Mucosa of stomach (tissue), 1 donor: ENCODE results near the gene PID1.

Experiments
- H3K27me3 ChIP-seq: one replicate; pipeline ENCODE4 v1.7.0; 2013; ENCODE audit warnings: mild to moderate bottlenecking, low read length; ENCODE audit not compliant: control insufficient read depth, insufficient read depth
- H3K36me3 ChIP-seq: one replicate; pipeline ENCODE4 v1.7.0; 2013; ENCODE audit warnings: low read length; ENCODE audit not compliant: control insufficient read depth, insufficient read depth
- H3K4me1 ChIP-seq: one replicate; pipeline ENCODE4 v1.7.0; 2013; ENCODE audit warnings: mild to moderate bottlenecking, low read length; ENCODE audit not compliant: control insufficient read depth, insufficient read depth
- H3K4me3 ChIP-seq: one replicate; pipeline ENCODE4 v1.7.0; 2013; ENCODE audit warnings: low read length
- H3K9ac ChIP-seq: one replicate; pipeline ENCODE4 v1.7.0; 2013; ENCODE audit warnings: mild to moderate bottlenecking, low read length, moderate library complexity
- H3K9me3 ChIP-seq: one replicate; pipeline ENCODE4 v1.7.0; 2013; ENCODE audit warnings: mild to moderate bottlenecking, low read length, moderate library complexity; ENCODE audit not compliant: control insufficient read depth
- donor health status: Pancreatic carcinoma.

Gene PID1

GRCh38 chr2:229256376-229256775 lies 14.7 kb downstream of the PID1 start:
- no peaks in the 10 kb centered on the region for H3K36me3 ChIP-seq
- no peak overlapping the region for H3K9ac ChIP-seq
- no peaks in the 10 kb centered on the region for H3K4me1 ChIP-seq
- H3K9me3 ChIP-seq = no peaks in the 10 kb centered on the region
- H3K27me3 ChIP-seq = no peaks in the 10 kb centered on the region
- no peak overlapping the region for H3K4me3 ChIP-seq

GRCh38 chr2:229254206-229254605 lies 16.9 kb downstream of the PID1 start:
- Histone ChIP-seq H3K27me3 (no peaks in the 10 kb centered on the region), H3K9ac (no peak overlapping the region), H3K4me3 (no peak overlapping the region), H3K36me3 (no peaks in the 10 kb centered on the region), H3K4me1 (no peaks in the 10 kb centered on the region), H3K9me3 (no peaks in the 10 kb centered on the region)

- H3K4me3 ChIP-seq = no peak overlapping the region
- H3K27me3 ChIP-seq = no peaks in the 10 kb centered on the region
- H3K36me3 ChIP-seq = no peaks in the 10 kb centered on the region
- no peaks in the 10 kb centered on the region for H3K4me1 ChIP-seq
- no peak overlapping the region for H3K9ac ChIP-seq
- no peaks in the 10 kb centered on the region for H3K9me3 ChIP-seq
These were observed 18.1 kb downstream of the PID1 start for GRCh38 chr2:229252996-229253395.

- Histone ChIP-seq H3K9ac (no peak overlapping the region), H3K4me3 (no peak overlapping the region), H3K9me3 (no peaks in the 10 kb centered on the region), H3K4me1 (no peaks in the 10 kb centered on the region), H3K27me3 (no peaks in the 10 kb centered on the region), H3K36me3 (no peaks in the 10 kb centered on the region)
These were observed 18.8 kb downstream of the PID1 start for GRCh38 chr2:229252280-229252679.

- no peak overlapping the region for H3K4me3 ChIP-seq
- no peak overlapping the region for H3K9ac ChIP-seq
- H3K9me3 ChIP-seq = no peaks in the 10 kb centered on the region
- no peaks in the 10 kb centered on the region for H3K27me3 ChIP-seq
- H3K36me3 ChIP-seq = no peaks in the 10 kb centered on the region
- H3K4me1 ChIP-seq = no peaks in the 10 kb centered on the region
These were observed 21.6 kb downstream of the PID1 start for GRCh38 chr2:229249536-229249935.

- Histone ChIP-seq H3K4me1 (no peaks in the 10 kb centered on the region), H3K27me3 (no peaks in the 10 kb centered on the region), H3K9me3 (no peaks in the 10 kb centered on the region), H3K9ac (no peak overlapping the region), H3K36me3 (no peaks in the 10 kb centered on the region), H3K4me3 (no peak overlapping the region)
These were observed 24.8 kb downstream of the PID1 start for GRCh38 chr2:229246334-229246733.

- H3K4me3 ChIP-seq = no peak overlapping the region
- no peak overlapping the region for H3K9ac ChIP-seq
- no peaks in the 10 kb centered on the region for H3K4me1 ChIP-seq
- H3K27me3 ChIP-seq = no peaks in the 10 kb centered on the region
- H3K36me3 ChIP-seq = no peaks in the 10 kb centered on the region
- H3K9me3 ChIP-seq = no peaks in the 10 kb centered on the region
These were observed 26.1 kb downstream of the PID1 start for GRCh38 chr2:229244975-229245374.

GRCh38 chr2:229243890-229244560 lies 27.1 kb downstream of the PID1 start:
- Histone ChIP-seq H3K9me3 (no peaks in the 10 kb centered on the region), H3K4me1 (no peaks in the 10 kb centered on the region), H3K27me3 (no peaks in the 10 kb centered on the region), H3K36me3 (no peaks in the 10 kb centered on the region), H3K4me3 (no peak overlapping the region), H3K9ac (no peak overlapping the region)

GRCh38 chr2:229240984-229241491 lies 30.0 kb downstream of the PID1 start:
- H3K9me3 ChIP-seq = no peaks in the 10 kb centered on the region

GRCh38 chr2:229239021-229239420 lies 32.1 kb downstream of the PID1 start:
- no peaks in the 10 kb centered on the region for H3K4me1 ChIP-seq
- no peaks in the 10 kb centered on the region for H3K36me3 ChIP-seq
- H3K9ac ChIP-seq = no peak overlapping the region
- H3K9me3 ChIP-seq = no peaks in the 10 kb centered on the region
- H3K27me3 ChIP-seq = no peaks in the 10 kb centered on the region
- H3K4me3 ChIP-seq = no peak overlapping the region

More at GRCh38 chr2:229240984-229241491, 30.0 kb downstream of the PID1 start:
- H3K4me3 ChIP-seq = no peak overlapping the region
- H3K36me3 ChIP-seq = no peaks in the 10 kb centered on the region
- no peak overlapping the region for H3K9ac ChIP-seq
- H3K27me3 ChIP-seq = no peaks in the 10 kb centered on the region
- no peaks in the 10 kb centered on the region for H3K4me1 ChIP-seq

- Histone ChIP-seq H3K27me3 (no peaks in the 10 kb centered on the region), H3K36me3 (no peaks in the 10 kb centered on the region), H3K9ac (no peak overlapping the region), H3K4me1 (no peaks in the 10 kb centered on the region), H3K4me3 (no peak overlapping the region), H3K9me3 (no peaks in the 10 kb centered on the region)
These were observed 33.8 kb downstream of the PID1 start for GRCh38 chr2:229237270-229237669.

- Histone ChIP-seq H3K4me1 (no peaks in the 10 kb centered on the region), H3K27me3 (no peaks in the 10 kb centered on the region), H3K36me3 (no peaks in the 10 kb centered on the region), H3K9ac (no peak overlapping the region), H3K4me3 (no peak overlapping the region), H3K9me3 (no peaks in the 10 kb centered on the region)
These were observed 35.8 kb downstream of the PID1 start for GRCh38 chr2:229235131-229235914.
